NCI-H2171 treated with DMSO at 0.1 percent for 48 hours (cell line): ENCODE results near the gene ZNF669.
A peak's percentile ranks its signal among the peaks of the same experiment; 100 is the strongest.
"Not testable (repeated sequence)": the region's sequence is repeated elsewhere in the genome, so short reads cannot be mapped to it uniquely, and the experiment has no call there.

Source experiments
- DNase-seq: peaks from one replicate; lab custom pipeline; 2025; lab: John Stamatoyannopoulos, UW

The ZNF669 gene

GRCh38 chr1:247103859-247104591, at the start of gene ZNF669:
ZNF669 (minus strand) TSS chr1:247104356; CDS start chr1:247104199, 157 bp downstream.
- DNase-seq: peak; percentile 93

- DNase-seq: no peak
These were observed 43.6 kb upstream of the ZNF669 start for GRCh38 chr1:247147781-247148180.

- not testable (repeated sequence) for DNase-seq
These were observed 43.0 kb upstream of the ZNF669 start for GRCh38 chr1:247147120-247147519.

GRCh38 chr1:247146671-247147070, 42.5 kb upstream of the ZNF669 start:
- no peak for DNase-seq

GRCh38 chr1:247145279-247145678, 41.1 kb upstream of the ZNF669 start:
- no peak for DNase-seq

GRCh38 chr1:247139557-247139956, 35.4 kb upstream of the ZNF669 start:
- DNase-seq: not testable (repeated sequence)

- no peak for DNase-seq
These were observed 27.1 kb upstream of the ZNF669 start for GRCh38 chr1:247131236-247131635.

- not testable (repeated sequence) for DNase-seq
These were observed 23.5 kb upstream of the ZNF669 start for GRCh38 chr1:247127519-247128282.

GRCh38 chr1:247126601-247127000, 22.4 kb upstream of the ZNF669 start:
- not testable (repeated sequence) for DNase-seq

- not testable (repeated sequence) for DNase-seq
These were observed 22.0 kb upstream of the ZNF669 start for GRCh38 chr1:247126166-247126565.

GRCh38 chr1:247121382-247121781, 17.2 kb upstream of the ZNF669 start:
- DNase-seq: no peak

GRCh38 chr1:247120408-247120668, 16.2 kb upstream of the ZNF669 start:
- DNase-seq: not testable (repeated sequence)

- no peak for DNase-seq
These were observed 15.6 kb upstream of the ZNF669 start for GRCh38 chr1:247119600-247120407.

- peak; percentile 27 for DNase-seq
These were observed 14.8 kb upstream of the ZNF669 start for GRCh38 chr1:247118946-247119446.

- no peak for DNase-seq
These were observed 11.4 kb upstream of the ZNF669 start for GRCh38 chr1:247115545-247115944.

- DNase-seq: no peak
These were observed 11.0 kb upstream of the ZNF669 start for GRCh38 chr1:247115141-247115510.

GRCh38 chr1:247114351-247115140, 10.4 kb upstream of the ZNF669 start:
- DNase-seq: no peak

GRCh38 chr1:247113733-247114271, 9.6 kb upstream of the ZNF669 start:
- DNase-seq: no peak

- DNase-seq: no peak
These were observed 8.9 kb upstream of the ZNF669 start for GRCh38 chr1:247113094-247113497.

- DNase-seq: peak; percentile 28
These were observed 8.3 kb upstream of the ZNF669 start for GRCh38 chr1:247112479-247112781.

- no peak for DNase-seq
These were observed 7.7 kb upstream of the ZNF669 start for GRCh38 chr1:247111700-247112478.
